Right kidney (tissue), 9 donors: ENCODE results near the gene MAP3K9.
A peak's percentile ranks its signal among the peaks of the same experiment; 100 is the strongest.
"Not testable (repeated sequence)": the region's sequence is repeated elsewhere in the genome, so short reads cannot be mapped to it uniquely, and the experiment has no call there.

Experiments used
- DNase-seq: peaks from one replicate; pipeline ENCODE4 v3.0.0-alpha.2; 2016
- long read RNA-seq, 8 donors: transcript quantifications; one replicate each; lab custom pipeline, GENCODE V29; 2026

The MAP3K9 gene
- long read RNA-seq, donor 1 = 0 reads
- long read RNA-seq, donor 2 = 0 reads
- long read RNA-seq, donor 3 = 0 reads
- long read RNA-seq, donor 4 = 0 reads
- long read RNA-seq, donor 5 = 0 reads
- long read RNA-seq, donor 6 = 0 reads
- long read RNA-seq, donor 7 = 0 reads
- long read RNA-seq, donor 8 = 0 reads

GRCh38 chr14:70809225-70810219 is at the start of gene MAP3K9:
Gene MAP3K9, minus strand, starts transcription at chr14:70809513. Its CDS starts 342 bp downstream, at chr14:70809171.
- DNase-seq = peak; percentile 85

DNA sequence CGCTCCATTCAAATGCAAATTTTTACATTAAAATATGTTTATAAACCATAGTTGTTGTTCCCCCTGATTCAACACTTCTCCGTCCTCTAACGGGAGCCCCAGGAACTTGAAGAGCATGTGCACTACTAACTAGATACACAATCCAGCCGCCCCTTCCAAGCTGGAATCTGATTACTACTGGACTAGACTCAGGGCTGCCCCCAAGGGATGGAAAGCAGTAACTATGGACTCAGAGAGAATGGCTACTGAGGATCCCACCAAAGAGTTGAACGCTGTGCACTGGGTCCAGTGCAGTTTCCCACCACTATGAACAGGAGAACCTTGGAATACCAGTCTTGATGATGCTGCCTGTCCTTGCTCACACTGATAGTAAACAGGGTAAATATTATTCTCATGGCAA is 49.3 kb upstream of the MAP3K9 start:
- DNase-seq = no peak

DNA sequence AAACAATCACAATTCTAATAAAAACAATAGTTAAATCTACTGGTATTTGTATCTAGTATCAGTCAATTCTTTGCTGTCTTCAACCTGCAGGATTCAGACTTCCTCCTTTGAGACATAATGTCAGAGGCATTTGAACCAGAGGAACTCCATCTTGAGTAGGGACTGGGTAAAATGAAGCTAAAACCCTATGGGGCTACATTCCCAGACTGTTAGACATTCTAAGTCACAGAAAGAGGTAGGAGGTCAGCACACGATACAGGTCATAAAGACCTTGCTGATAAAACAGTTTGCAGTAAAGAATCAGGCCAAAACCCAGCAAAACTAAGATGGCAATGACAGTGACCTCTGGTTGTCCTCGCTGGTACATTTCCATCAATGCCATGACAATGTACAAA is 48.2 kb upstream of the MAP3K9 start:
- DNase-seq = no peak

- no peak for DNase-seq
Measured at GRCh38 chr14:70856851-70857495, 47.7 kb upstream of the MAP3K9 start.

- no peak for DNase-seq
Measured at GRCh38 chr14:70855486-70855885, 46.2 kb upstream of the MAP3K9 start.

GRCh38 chr14:70853658-70854057 is 44.3 kb upstream of the MAP3K9 start:
- DNase-seq = not testable (repeated sequence)

DNA sequence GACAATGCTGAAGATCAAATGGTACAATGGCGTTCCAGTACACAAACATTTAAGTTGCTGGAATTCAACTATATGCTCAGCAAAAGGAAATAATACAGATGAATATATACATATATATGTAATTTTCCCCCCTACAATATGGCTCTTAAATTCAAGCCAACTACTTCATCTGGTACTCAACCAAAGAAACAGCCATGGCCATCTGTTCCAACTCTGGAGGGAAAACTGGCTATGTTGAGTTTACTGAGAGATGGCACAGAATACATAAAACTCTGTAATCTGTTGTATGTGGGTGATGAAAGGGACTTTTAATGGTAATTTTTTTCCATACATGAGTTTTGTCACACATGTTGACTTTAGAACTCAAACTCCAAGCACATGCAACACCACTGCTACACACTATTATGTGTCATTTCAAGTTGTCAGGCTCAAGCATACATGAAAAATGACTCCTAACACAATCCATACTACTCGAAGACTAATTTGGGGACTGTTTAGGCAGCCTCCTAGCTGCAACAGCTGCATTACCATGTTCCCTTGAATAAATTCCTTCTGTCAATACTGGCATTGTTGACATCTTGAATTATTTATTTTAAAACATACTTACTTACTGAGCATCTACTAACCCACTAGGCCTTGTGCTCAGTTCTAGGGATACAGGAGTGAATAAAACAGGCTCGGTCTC is 38.2 kb upstream of the MAP3K9 start:
- DNase-seq = no peak

DNA sequence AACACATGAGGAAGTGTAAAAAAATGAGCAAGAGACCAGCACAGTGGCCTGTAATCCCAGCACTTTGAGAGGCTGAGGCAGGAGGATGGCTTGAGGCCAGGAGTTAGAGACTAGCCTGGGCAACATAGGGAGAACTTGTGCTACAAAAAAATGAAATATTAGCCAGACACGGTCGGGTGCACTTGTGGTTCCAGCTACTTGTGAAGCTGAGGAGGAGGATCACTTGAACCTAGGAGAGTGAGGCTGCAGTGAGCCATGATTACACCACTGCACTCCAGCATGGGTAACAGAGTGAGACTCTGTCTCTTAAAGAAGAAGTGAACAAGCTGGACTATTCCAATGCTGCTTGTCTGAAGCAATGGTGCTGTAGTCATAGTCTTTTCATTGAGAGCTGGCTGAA is 36.3 kb upstream of the MAP3K9 start:
- DNase-seq = no peak

DNA sequence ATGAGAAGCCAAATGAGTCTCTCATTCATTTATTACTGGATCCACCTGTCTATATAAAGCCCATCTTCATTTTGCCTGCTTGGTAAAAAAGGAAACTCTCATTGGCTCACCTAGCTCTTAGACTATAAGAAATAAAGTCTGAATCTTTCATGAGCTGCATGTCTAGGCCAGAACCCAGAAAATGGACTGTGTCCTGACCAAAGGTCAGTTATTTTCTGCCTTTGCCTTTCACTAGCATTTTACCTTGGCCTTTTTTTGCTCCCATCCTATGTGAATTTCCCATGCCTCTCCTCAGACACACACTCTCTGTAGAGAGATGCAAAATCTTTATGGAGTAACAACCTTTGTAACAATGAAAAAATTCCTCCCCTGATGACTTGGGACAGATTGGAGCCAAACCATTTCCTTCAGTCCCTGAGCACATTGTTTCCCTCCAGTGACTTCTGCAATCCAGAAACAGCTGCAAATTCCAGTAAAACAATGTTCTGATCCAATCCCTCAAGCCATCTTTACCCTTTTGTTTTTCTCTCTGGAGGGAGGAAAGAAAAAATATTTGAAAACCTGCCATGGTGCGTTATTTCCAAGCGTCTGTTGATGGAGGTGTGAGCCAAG is 33.6 kb upstream of the MAP3K9 start:
- no peak for DNase-seq

GRCh38 chr14:70838076-70838475 is 28.8 kb upstream of the MAP3K9 start:
- no peak for DNase-seq

DNA sequence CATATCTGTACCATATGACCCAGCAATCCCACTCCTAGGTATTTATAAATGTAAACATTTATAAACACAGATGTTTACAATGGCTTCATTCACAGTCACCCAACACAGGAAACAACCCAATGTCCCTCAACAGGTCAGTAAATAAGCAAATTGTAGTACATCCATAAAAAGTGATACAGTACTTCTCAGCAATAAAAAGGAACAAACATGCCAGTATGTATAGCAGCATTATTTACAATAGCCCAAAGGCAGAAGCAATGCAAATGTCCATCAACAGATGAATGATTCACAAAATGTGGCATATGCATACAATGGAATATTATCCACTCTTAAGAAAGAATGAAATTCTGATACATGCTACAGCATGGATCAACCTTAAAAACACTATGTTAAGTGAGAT is 27.6 kb upstream of the MAP3K9 start:
- no peak for DNase-seq

DNA sequence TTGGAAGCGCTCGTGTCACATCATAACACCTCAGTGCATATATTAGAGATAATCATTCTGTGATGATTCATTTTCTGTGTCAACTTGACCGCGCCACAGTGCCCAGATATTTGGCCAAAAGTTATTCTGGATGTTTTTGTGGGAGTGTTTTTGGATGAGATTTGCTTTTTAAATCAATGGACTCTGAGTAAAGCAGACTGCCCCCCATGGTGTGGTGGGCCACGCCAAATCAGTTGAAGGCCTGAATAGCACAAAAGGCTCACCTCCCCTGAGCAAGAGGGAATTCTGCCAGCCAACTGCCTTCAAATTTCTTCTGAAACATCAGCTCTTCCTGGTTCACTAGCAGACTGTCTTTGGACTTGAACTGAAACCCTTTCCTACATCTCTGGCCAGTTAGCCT is 24.6 kb upstream of the MAP3K9 start:
- DNase-seq = no peak

- DNase-seq = no peak
Measured at GRCh38 chr14:70832561-70833305, 23.4 kb upstream of the MAP3K9 start.

DNA sequence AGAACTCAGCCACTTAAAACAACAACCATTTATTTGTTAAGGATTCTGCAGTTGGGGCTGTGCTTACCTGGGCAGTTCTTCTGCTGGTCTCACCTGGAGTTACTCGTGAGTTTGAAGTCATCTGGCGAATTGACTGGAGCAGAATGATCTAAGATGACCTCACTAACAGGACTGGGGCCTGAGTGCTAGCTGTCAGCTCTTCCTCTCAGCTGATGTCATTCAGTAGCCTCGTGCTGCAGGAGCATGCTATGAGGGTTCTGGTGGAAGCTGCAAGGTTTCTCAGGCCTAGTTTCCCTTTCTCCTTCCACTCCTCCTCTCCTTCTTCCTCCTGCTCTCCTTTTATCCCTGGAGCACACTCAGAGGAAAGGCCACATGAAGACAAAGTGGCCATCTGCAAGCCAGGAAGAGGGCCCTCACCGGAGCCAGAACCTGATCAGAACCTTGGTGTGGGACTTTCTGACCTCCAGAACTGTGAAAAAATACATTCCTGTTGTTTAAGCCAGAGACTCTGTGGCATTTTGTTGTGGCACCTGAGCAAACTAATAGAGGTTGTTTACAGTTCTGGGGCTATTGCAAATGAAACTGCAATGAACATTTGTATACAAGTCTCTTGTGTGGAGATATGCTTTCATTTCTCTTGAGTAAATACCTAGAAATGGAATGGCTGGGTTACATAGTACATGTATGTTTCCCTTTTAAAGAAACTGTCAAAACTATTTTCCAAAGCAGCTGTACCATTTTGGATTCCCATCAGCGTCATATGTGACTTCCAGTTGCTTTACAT is 21.9 kb upstream of the MAP3K9 start:
- DNase-seq = no peak

GRCh38 chr14:70828188-70828587 is 18.9 kb upstream of the MAP3K9 start:
- DNase-seq = no peak

DNA sequence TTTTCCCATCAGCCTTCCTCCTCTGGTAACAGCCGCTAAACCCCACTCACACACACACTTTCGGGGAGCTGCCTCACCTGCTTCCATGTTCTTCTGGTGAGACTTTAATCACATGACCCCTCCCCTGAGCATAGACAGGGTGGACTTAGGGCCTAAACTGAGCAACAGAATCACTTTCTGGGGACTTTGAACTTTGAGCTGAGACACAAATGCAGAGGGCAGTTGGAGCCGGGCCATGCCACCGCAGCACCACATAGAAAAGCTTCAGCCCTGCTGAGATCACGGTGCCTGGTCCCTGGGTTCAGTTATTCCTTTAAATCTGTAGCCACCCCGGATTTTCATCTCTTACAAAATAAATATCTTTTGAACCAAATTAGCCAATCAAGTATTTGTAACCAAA is 18.4 kb upstream of the MAP3K9 start:
- no peak for DNase-seq

- DNase-seq = no peak
Measured at GRCh38 chr14:70827347-70827746, 18.0 kb upstream of the MAP3K9 start.

DNA sequence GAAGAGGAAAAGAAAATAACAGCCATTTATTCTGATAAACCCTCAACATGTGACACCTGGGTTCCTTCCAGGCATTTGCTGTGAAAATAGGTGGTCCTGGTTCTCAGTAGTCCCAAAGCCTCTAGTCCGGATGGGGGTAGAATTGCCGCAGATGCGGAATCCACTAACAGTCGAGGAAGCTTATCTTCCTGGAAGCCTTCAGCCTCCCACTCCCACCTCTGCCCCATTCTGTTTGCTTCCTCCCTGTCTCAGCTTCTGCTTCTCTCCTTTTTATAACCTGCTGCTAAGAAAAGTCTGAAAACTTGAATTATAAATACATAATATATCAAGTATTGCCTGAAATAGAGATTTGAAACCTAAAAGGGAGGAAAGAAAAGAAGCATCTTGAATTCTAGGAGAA is 14.0 kb upstream of the MAP3K9 start:
- DNase-seq = no peak

- DNase-seq = peak; percentile 68
Measured at GRCh38 chr14:70822530-70823185, 13.3 kb upstream of the MAP3K9 start.
